Activated naive CD4-positive, alpha-beta T cell treated with anti-CD3 and anti-CD28 coated beads for 36 hours (primary cell): Measurements from ENCODE around the gene CACNG7. TPM values are rescaled to one million over a fixed set of nuclear protein-coding genes. Genes with fewer than 3 reads are reported as not detected.

ENCODE experiments used
- CTCF ChIA-PET: fragments of 350-600 bp; sonication (Branson Sonifier 250); formaldehyde crosslinking; loops from one replicate; lab custom pipeline; 2021; ENCODE audit warnings: antibody characterized with exemption; lab: Charles Lee
- DNase-seq: peaks from one replicate; pipeline ENCODE4 v3.0.0-alpha.2; 2020
- H3K27ac Mint-ChIP-seq: one replicate; pipeline ENCODE4 v1.8.0; 2021; ENCODE audit warnings: mild to moderate bottlenecking, mixed read lengths
- H3K27me3 Mint-ChIP-seq: one replicate; pipeline ENCODE4 v1.8.0; 2021; ENCODE audit warnings: low read depth, mixed read lengths
- H3K36me3 Mint-ChIP-seq: one replicate; pipeline ENCODE4 v1.8.0; 2021; ENCODE audit warnings: low read depth, mixed read lengths
- H3K4me1 Mint-ChIP-seq: one replicate; pipeline ENCODE4 v1.8.0; 2021; ENCODE audit warnings: low read depth, mixed read lengths
- H3K4me3 Mint-ChIP-seq: one replicate; pipeline ENCODE4 v1.8.0; 2021; ENCODE audit warnings: mild to moderate bottlenecking, moderate library complexity, mixed read lengths
- H3K9me3 Mint-ChIP-seq: one replicate; pipeline ENCODE4 v1.8.0; 2021; ENCODE audit warnings: mixed read lengths
- intact Hi-C: fragments of 100-400 bp; cut with micrococcal nuclease; formaldehyde crosslinking; loops from one replicate; pipeline ENCODE4 v1.15.1; 2023
- total RNA-seq, 2 experiments: library from RNA; stranded (reverse); gene quantifications; one replicate each; pipeline ENCODE4 v1.2.3, GENCODE V29; 2021

CACNG7 gene
- total RNA-seq, 2 experiments from 2014 or later, result not detected

- Mint-ChIP-seq H3K36me3 (no peaks in the 10 kb centered on the region), H3K4me1 (peaks cover 24% of the 10 kb centered on the region), H3K27ac (no peak overlapping the region), H3K27me3 (peaks cover 71% of the 10 kb centered on the region), H3K9me3 (no peaks in the 10 kb centered on the region), H3K4me3 (no peak overlapping the region)
- intact Hi-C loops, result no loop called here
- CTCF ChIA-PET, result interaction anchor here (0.6 kb wide), 1 partner anchor 356 kb away, joined by 3 read pairs; no protein-coding TSS in a partner anchor
- DNase-seq, result no peak
These were observed 542 bp downstream of the CACNG7 start for GRCh38 chr19:53909471-53910169.

- no peak overlapping the region for H3K27ac Mint-ChIP-seq
- H3K4me3 Mint-ChIP-seq, result no peak overlapping the region
- H3K27me3 Mint-ChIP-seq, result peaks cover 69% of the 10 kb centered on the region
- DNase-seq, result no peak
- H3K36me3 Mint-ChIP-seq, result no peaks in the 10 kb centered on the region
- intact Hi-C loops, result no loop called here
- H3K9me3 Mint-ChIP-seq, result no peaks in the 10 kb centered on the region
- CTCF ChIA-PET, result interaction anchor here (0.6 kb wide), 1 partner anchor 356 kb away, joined by 3 read pairs; no protein-coding TSS in a partner anchor
- peaks cover 24% of the 10 kb centered on the region for H3K4me1 Mint-ChIP-seq
These were observed 1.1 kb downstream of the CACNG7 start for GRCh38 chr19:53910170-53910518.

GRCh38 chr19:53912653-53913052, 3.6 kb downstream of the CACNG7 start:
- Mint-ChIP-seq H3K27ac (no peak overlapping the region), H3K36me3 (no peaks in the 10 kb centered on the region), H3K9me3 (no peaks in the 10 kb centered on the region), H3K27me3 (peaks cover 54% of the 10 kb centered on the region), H3K4me1 (peaks cover 16% of the 10 kb centered on the region), H3K4me3 (no peak overlapping the region)
- CTCF ChIA-PET, result interaction anchor here (0.7 to 1.6 kb wide), 3 partner anchors 13 to 923 kb away, joined by 3 read pairs; no protein-coding TSS in a partner anchor
- no peak for DNase-seq
- intact Hi-C loops, result no loop called here

GRCh38 chr19:53915000-53915399, 5.9 kb downstream of the CACNG7 start:
- Mint-ChIP-seq H3K4me1 (no peaks in the 10 kb centered on the region), H3K9me3 (no peaks in the 10 kb centered on the region), H3K27me3 (peaks cover 36% of the 10 kb centered on the region), H3K36me3 (no peaks in the 10 kb centered on the region), H3K4me3 (no peak overlapping the region), H3K27ac (no peak overlapping the region)
- CTCF ChIA-PET, result interaction anchor here (1.0 kb wide), 1 partner anchor 117 kb away, joined by 3 read pairs; no protein-coding TSS in a partner anchor
- intact Hi-C loops, result no loop called here
- DNase-seq, result no peak

- Mint-ChIP-seq H3K4me3 (no peak overlapping the region), H3K27ac (no peak overlapping the region), H3K27me3 (peaks cover 27% of the 10 kb centered on the region), H3K9me3 (no peaks in the 10 kb centered on the region), H3K36me3 (no peaks in the 10 kb centered on the region), H3K4me1 (no peaks in the 10 kb centered on the region)
- intact Hi-C loops, result no loop called here
- DNase-seq, result no peak
- CTCF ChIA-PET, result no interaction called here
These were observed 6.9 kb downstream of the CACNG7 start for GRCh38 chr19:53916004-53916403.

- H3K4me3 Mint-ChIP-seq, result no peak overlapping the region
- H3K9me3 Mint-ChIP-seq, result no peaks in the 10 kb centered on the region
- peaks cover 16% of the 10 kb centered on the region for H3K27me3 Mint-ChIP-seq
- no peaks in the 10 kb centered on the region for H3K36me3 Mint-ChIP-seq
- DNase-seq, result no peak
- intact Hi-C loops, result no loop called here
- H3K27ac Mint-ChIP-seq, result no peak overlapping the region
- H3K4me1 Mint-ChIP-seq, result no peaks in the 10 kb centered on the region
- CTCF ChIA-PET, result no interaction called here
These were observed 8.3 kb downstream of the CACNG7 start for GRCh38 chr19:53917356-53917755.

GRCh38 chr19:53927739-53928138, 18.7 kb downstream of the CACNG7 start:
- peaks cover 2% of the 10 kb centered on the region for H3K9me3 Mint-ChIP-seq
- intact Hi-C loops, result loop anchor here (2.0 kb wide), 1 partner anchor 25 kb away; no protein-coding TSS in a partner anchor
- no peak overlapping the region for H3K27ac Mint-ChIP-seq
- H3K27me3 Mint-ChIP-seq, result peaks cover 3% of the 10 kb centered on the region
- CTCF ChIA-PET, result no interaction called here
- no peaks in the 10 kb centered on the region for H3K4me1 Mint-ChIP-seq
- H3K36me3 Mint-ChIP-seq, result no peaks in the 10 kb centered on the region
- no peak overlapping the region for H3K4me3 Mint-ChIP-seq
- peak; percentile 62 for DNase-seq

GRCh38 chr19:53936029-53936428, 27.0 kb downstream of the CACNG7 start:
- no peaks in the 10 kb centered on the region for H3K36me3 Mint-ChIP-seq
- H3K27ac Mint-ChIP-seq, result no peak overlapping the region
- H3K27me3 Mint-ChIP-seq, result peaks cover 23% of the 10 kb centered on the region
- no peaks in the 10 kb centered on the region for H3K9me3 Mint-ChIP-seq
- intact Hi-C loops, result no loop called here
- CTCF ChIA-PET, result no interaction called here
- H3K4me3 Mint-ChIP-seq, result no peak overlapping the region
- DNase-seq, result no peak
- H3K4me1 Mint-ChIP-seq, result no peaks in the 10 kb centered on the region

GRCh38 chr19:53942001-53942786, 33.1 kb downstream of the CACNG7 start:
- intact Hi-C loops, result no loop called here
- DNase-seq, result peak; percentile 9
- CTCF ChIA-PET, result no interaction called here
- Mint-ChIP-seq H3K4me1 (no peaks in the 10 kb centered on the region), H3K27me3 (peaks cover 58% of the 10 kb centered on the region), H3K36me3 (peaks cover 4% of the 10 kb centered on the region), H3K4me3 (no peak overlapping the region), H3K27ac (no peak overlapping the region), H3K9me3 (no peaks in the 10 kb centered on the region)

GRCh38 chr19:53944416-53944815, 35.3 kb downstream of the CACNG7 start:
- peaks cover 4% of the 10 kb centered on the region for H3K36me3 Mint-ChIP-seq

GRCh38 chr19:53944933-53945332, 35.9 kb downstream of the CACNG7 start:
- Mint-ChIP-seq H3K27ac (no peak overlapping the region), H3K4me1 (no peaks in the 10 kb centered on the region), H3K36me3 (peaks cover 4% of the 10 kb centered on the region), H3K9me3 (no peaks in the 10 kb centered on the region), H3K4me3 (no peak overlapping the region), H3K27me3 (peaks cover 52% of the 10 kb centered on the region)
- CTCF ChIA-PET, result interaction anchor here (0.6 kb wide), 1 partner anchor 374 kb away, joined by 3 read pairs; no protein-coding TSS in a partner anchor
- intact Hi-C loops, result no loop called here
- no peak for DNase-seq

More at GRCh38 chr19:53944416-53944815, 35.3 kb downstream of the CACNG7 start:
- CTCF ChIA-PET, result no interaction called here
- intact Hi-C loops, result no loop called here
- no peaks in the 10 kb centered on the region for H3K9me3 Mint-ChIP-seq
- DNase-seq, result no peak
- H3K27ac Mint-ChIP-seq, result no peak overlapping the region
- H3K27me3 Mint-ChIP-seq, result peaks cover 55% of the 10 kb centered on the region
- no peaks in the 10 kb centered on the region for H3K4me1 Mint-ChIP-seq
- no peak overlapping the region for H3K4me3 Mint-ChIP-seq

GRCh38 chr19:53945441-53945840, 36.4 kb downstream of the CACNG7 start:
- H3K36me3 Mint-ChIP-seq, result peaks cover 4% of the 10 kb centered on the region
- no peak overlapping the region for H3K4me3 Mint-ChIP-seq
- H3K9me3 Mint-ChIP-seq, result no peaks in the 10 kb centered on the region
- H3K27me3 Mint-ChIP-seq, result peaks cover 52% of the 10 kb centered on the region
- intact Hi-C loops, result no loop called here
- H3K4me1 Mint-ChIP-seq, result no peaks in the 10 kb centered on the region
- CTCF ChIA-PET, result interaction anchor here (0.6 to 0.8 kb wide), 2 partner anchors 78 to 375 kb away, joined by 3 to 4 read pairs; no protein-coding TSS in a partner anchor
- DNase-seq, result no peak
- no peak overlapping the region for H3K27ac Mint-ChIP-seq
